Aorta (tissue), 5 donors: ENCODE results near the gene UNC13C. TPM values are rescaled to one million over a fixed set of nuclear protein-coding genes. Genes with fewer than 3 reads are reported as not detected.
A peak's percentile ranks its signal among the peaks of the same experiment; 100 is the strongest.

Source experiments
- ATAC-seq: fragments of 200-7000 bp; cut with Tn5 transposase; one replicate; pipeline ENCODE4 v1.9.1; 2022; ENCODE audit warnings: moderate library complexity; ENCODE audit not compliant: low FRiP score
- DNase-seq, 2 donors: peaks; one replicate each; pipeline ENCODE4 v3.0.0-alpha.2; 2020
- H3K27ac ChIP-seq, 2 donors: one replicate each; pipeline ENCODE4 v1.5.1; 2013; ENCODE audit warnings: low read length in 2 of 2, mild to moderate bottlenecking in 2 of 2, moderate library complexity in 2 of 2, control low read depth in 1 of 2, inconsistent platforms in 1 of 2, low read depth in 1 of 2
- H3K27me3 ChIP-seq, 2 donors: one replicate each; pipeline ENCODE4 v1.6.1; 2013; ENCODE audit warnings: control low read depth in 1 of 2, low read length in 1 of 2, mild to moderate bottlenecking in 1 of 2, moderate library complexity in 1 of 2; ENCODE audit not compliant: insufficient read depth in 2 of 2, control insufficient read depth in 1 of 2
- H3K36me3 ChIP-seq, 2 donors: one replicate each; pipeline ENCODE4 v1.6.1; 2013; ENCODE audit warnings: control low read depth in 1 of 2, low read length in 1 of 2, mild to moderate bottlenecking in 1 of 2; ENCODE audit not compliant: insufficient read depth in 2 of 2, control insufficient read depth in 1 of 2
- H3K4me1 ChIP-seq, 2 donors: one replicate each; pipeline ENCODE4 v1.6.1; 2013; ENCODE audit warnings: low read length in 2 of 2, control low read depth in 1 of 2, mild to moderate bottlenecking in 1 of 2, moderate library complexity in 1 of 2; ENCODE audit not compliant: insufficient read depth in 2 of 2, control insufficient read depth in 1 of 2
- H3K4me3 ChIP-seq, 2 donors: one replicate each; pipeline ENCODE4 v1.5.1; 2013; ENCODE audit warnings: low read length in 2 of 2, control low read depth in 1 of 2, mild to moderate bottlenecking in 1 of 2
- H3K9me3 ChIP-seq: one replicate; pipeline ENCODE4 v1.6.1; 2013; ENCODE audit warnings: mild to moderate bottlenecking, low read length; ENCODE audit not compliant: control insufficient read depth
- WGBS, 2 donors: extraction: QIAGEN DNeasy Blood & Tissue Kit; methylation state at CpG; one replicate each; pipeline ENCODE4 v1.1.7; 2013; 5-methylcytosine and 5-hydroxymethylcytosine counted together
- intact Hi-C, 2 donors: fragments of 100-400 bp; cut with DNase I; formaldehyde crosslinking; loops; one replicate each; pipeline versions ENCODE4 v1.14.2 to v1.15.0; 2022
- polyA plus RNA-seq, 2 donors: library from polyadenylated mRNA; stranded (reverse); fragments of 200-250 nt; gene quantifications; one replicate each; pipeline ENCODE4 v1.2.3, GENCODE V29; 2013
- total RNA-seq, 2 donors: library from RNA; stranded (reverse); fragmentation: NEBNext Ultra II Directional; extraction: Animal tissue kit (Norgen Biotek cat#: 25700); gene quantifications; one replicate each; pipeline ENCODE4 v1.2.1, GENCODE V29; 2021
- donor health status: healthy with polysubstance abuse.
- donor health status: Bipolar disorder and iron deficiency.
- donor health status: DM: no; HTN: no; CAD: no.
- donor health status: DM: no; HTN: no; CAD: no.
- donor health status: DM: yes; HTN: yes; CAD: no.

The UNC13C gene
- total and polyA plus RNA-seq, 4 donors = under 0.01 to 2.8 (median 1.1) TPM

DNA sequence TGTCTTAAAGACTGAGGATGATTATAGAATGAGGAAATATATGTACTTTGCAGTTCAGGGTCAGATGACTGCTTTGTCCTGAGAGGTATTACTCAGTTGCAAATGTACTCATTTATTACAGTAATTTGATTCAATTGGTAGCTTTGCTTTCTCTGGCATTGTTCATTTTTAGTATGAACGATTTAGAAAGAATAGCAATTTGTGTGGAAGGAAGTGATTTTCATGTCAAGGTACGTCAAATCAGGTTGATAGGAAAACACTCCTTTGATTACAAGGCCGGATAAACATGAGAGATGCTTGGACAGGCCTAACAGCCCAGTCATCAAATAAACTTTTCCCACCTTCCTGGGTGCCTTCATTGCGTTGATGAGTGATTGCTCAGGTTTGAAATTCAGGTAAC, 53.8 kb downstream of the UNC13C start:
- Histone ChIP-seq H3K9me3 (no peaks in the 10 kb centered on the region), H3K4me1 (no peaks in the 10 kb centered on the region), H3K27ac (no peak overlapping the region), H3K4me3 (no peak overlapping the region), H3K36me3 (no peaks in the 10 kb centered on the region), H3K27me3 (no peaks in the 10 kb centered on the region)
- ATAC-seq (no peak), DNase-seq (no peak)
- 94 to 95% methylated on average over 4 of the region's 4 CpGs for WGBS, 2 donors
- intact Hi-C loops = no loop called here

GRCh38 chr15:54033356-54033860, 55.2 kb downstream of the UNC13C start:
- DNase-seq (no peak), ATAC-seq (no peak)
- 75 to 79% methylated on average over 3 of the region's 3 CpGs for WGBS, 2 donors
- H3K36me3 ChIP-seq = no peaks in the 10 kb centered on the region
- no peak overlapping the region for H3K4me3 ChIP-seq
- no peaks in the 10 kb centered on the region for H3K27me3 ChIP-seq
- intact Hi-C loops = no loop called here
- no peak overlapping the region for H3K27ac ChIP-seq
- H3K4me1 ChIP-seq = no peaks in the 10 kb centered on the region
- H3K9me3 ChIP-seq = no peaks in the 10 kb centered on the region

- Histone ChIP-seq H3K4me1 (no peaks in the 10 kb centered on the region), H3K4me3 (no peak overlapping the region), H3K36me3 (no peaks in the 10 kb centered on the region), H3K27ac (no peak overlapping the region), H3K9me3 (no peaks in the 10 kb centered on the region), H3K27me3 (no peaks in the 10 kb centered on the region)
- DNase-seq (no peak), ATAC-seq (no peak)
- intact Hi-C loops = no loop called here
- WGBS, 2 donors = 60 to 68% methylated on average over 3 of the region's 3 CpGs
These were observed 55.7 kb downstream of the UNC13C start for GRCh38 chr15:54033869-54034458.

DNA sequence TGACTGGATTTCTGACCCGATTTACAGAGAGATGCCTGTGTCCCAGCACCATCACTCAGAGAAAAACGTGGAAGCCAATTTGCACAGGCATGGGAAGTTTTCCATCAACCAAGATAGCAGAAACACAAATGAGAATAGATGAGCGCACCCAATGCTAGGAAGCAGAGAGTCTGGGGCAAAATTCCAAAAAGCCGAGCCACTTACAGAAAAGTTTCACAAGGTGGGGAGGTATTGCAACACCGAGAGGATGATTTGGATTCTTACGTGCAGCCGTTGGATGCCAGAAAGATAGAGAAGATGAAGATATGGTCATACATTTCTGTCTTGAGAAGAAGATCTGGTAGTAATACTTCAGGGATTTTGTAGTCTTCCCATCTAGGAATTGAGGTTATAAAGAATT, 57.4 kb downstream of the UNC13C start:
- 93 to 94% methylated on average over 7 of the region's 7 CpGs for WGBS, 2 donors

DNA sequence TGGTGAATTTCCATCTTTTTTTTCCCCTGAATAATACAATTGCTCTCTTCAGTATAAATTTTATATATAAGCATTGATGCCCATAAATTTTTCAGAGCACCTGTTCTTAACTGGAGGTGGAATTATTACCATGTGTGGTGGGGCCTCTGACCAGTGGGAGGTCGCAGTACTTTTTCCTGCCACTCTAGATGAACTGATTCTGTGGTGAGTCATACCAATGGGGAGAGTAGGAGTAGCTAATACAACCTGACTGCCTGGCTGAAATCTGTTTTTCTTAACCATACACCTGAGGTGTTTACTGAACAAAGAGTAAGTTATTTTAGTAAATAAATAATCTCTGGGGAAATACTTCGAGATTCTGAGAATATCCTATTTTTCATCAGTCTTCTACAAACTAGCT, 67.2 kb downstream of the UNC13C start:
- Histone ChIP-seq H3K36me3 (no peaks in the 10 kb centered on the region), H3K27ac (no peak overlapping the region), H3K4me3 (no peak overlapping the region), H3K9me3 (no peaks in the 10 kb centered on the region), H3K27me3 (no peaks in the 10 kb centered on the region), H3K4me1 (no peaks in the 10 kb centered on the region)
- intact Hi-C loops = no loop called here
- no peak for ATAC-seq
- DNase-seq = no peak
- WGBS, 2 donors = 86 to 90% methylated on average over 2 of the region's 2 CpGs

More for the DNA sequence above, 57.4 kb downstream of the UNC13C start:
- no peak for DNase-seq
- no peaks in the 10 kb centered on the region for H3K27me3 ChIP-seq
- H3K4me3 ChIP-seq = no peak overlapping the region
- no peak overlapping the region for H3K27ac ChIP-seq
- no peaks in the 10 kb centered on the region for H3K9me3 ChIP-seq
- H3K4me1 ChIP-seq = no peaks in the 10 kb centered on the region
- ATAC-seq = no peak
- H3K36me3 ChIP-seq = no peaks in the 10 kb centered on the region
- intact Hi-C loops = no loop called here

- H3K9me3 ChIP-seq = no peaks in the 10 kb centered on the region
- no peaks in the 10 kb centered on the region for H3K36me3 ChIP-seq
- intact Hi-C loops = no loop called here
- no peak for DNase-seq
- H3K4me3 ChIP-seq = no peak overlapping the region
- 95 to 97% methylated on average over 2 of the region's 2 CpGs for WGBS, 2 donors
- no peak overlapping the region for H3K27ac ChIP-seq
- no peaks in the 10 kb centered on the region for H3K27me3 ChIP-seq
- H3K4me1 ChIP-seq = no peaks in the 10 kb centered on the region
- no peak for ATAC-seq
These were observed 67.9 kb downstream of the UNC13C start for GRCh38 chr15:54046093-54046492.

- no peak overlapping the region for H3K4me3 ChIP-seq
- no peaks in the 10 kb centered on the region for H3K4me1 ChIP-seq
- no peaks in the 10 kb centered on the region for H3K27me3 ChIP-seq
- H3K36me3 ChIP-seq = no peaks in the 10 kb centered on the region
- WGBS, 2 donors = 56 to 57% methylated on average over 3 of the region's 3 CpGs
- intact Hi-C loops = no loop called here
- DNase-seq (no peak), ATAC-seq (no peak)
- H3K27ac ChIP-seq = no peak overlapping the region
- no peaks in the 10 kb centered on the region for H3K9me3 ChIP-seq
These were observed 86.1 kb downstream of the UNC13C start for GRCh38 chr15:54064365-54064764.

DNA sequence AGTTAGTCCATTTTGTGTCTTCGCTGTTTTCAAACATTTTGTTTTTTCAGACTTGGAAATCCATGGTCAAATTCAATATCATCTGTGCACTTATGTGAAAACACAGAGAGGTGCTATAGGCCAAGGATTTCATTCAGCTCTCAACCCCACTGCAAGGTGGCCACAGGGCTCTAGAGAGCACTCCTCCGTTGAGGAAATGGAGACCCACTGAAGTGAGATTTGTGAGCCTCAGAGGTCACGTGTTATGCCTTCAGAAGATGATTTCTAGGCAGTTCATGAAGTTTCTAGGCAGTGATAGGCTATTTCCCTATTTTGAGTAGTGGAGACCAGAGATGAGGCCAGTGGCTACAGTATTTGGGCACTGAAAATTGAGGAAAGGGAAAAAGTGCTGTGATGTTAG, 88.2 kb downstream of the UNC13C start:
- Histone ChIP-seq H3K4me1 (no peaks in the 10 kb centered on the region), H3K27me3 (no peaks in the 10 kb centered on the region), H3K27ac (no peak overlapping the region), H3K9me3 (no peaks in the 10 kb centered on the region), H3K36me3 (no peaks in the 10 kb centered on the region), H3K4me3 (no peak overlapping the region)
- no peak for ATAC-seq
- no peak for DNase-seq
- intact Hi-C loops = no loop called here
- 89 to 90% methylated on average over 3 of the region's 3 CpGs for WGBS, 2 donors

GRCh38 chr15:54082836-54083492, 104.7 kb downstream of the UNC13C start:
- H3K9me3 ChIP-seq = no peaks in the 10 kb centered on the region
- ATAC-seq (peak; percentile 44), DNase-seq (no peak)
- no peaks in the 10 kb centered on the region for H3K36me3 ChIP-seq
- H3K4me1 ChIP-seq = no peaks in the 10 kb centered on the region
- no peaks in the 10 kb centered on the region for H3K27me3 ChIP-seq
- WGBS, 2 donors = 59 to 60% methylated on average over 7 of the region's 7 CpGs
- H3K27ac ChIP-seq = no peak overlapping the region
- intact Hi-C loops = loop anchor here in 1 of 2 donors (10.0 kb wide), 2 partner anchors 1032 to 1082 kb away; no protein-coding TSS in a partner anchor
- no peak overlapping the region for H3K4me3 ChIP-seq
